SH-SY5Y (cell line): ENCODE measurements around the gene TMEM18.

ENCODE experiments used
- GATA2 ChIP-seq: IDR thresholded peaks from 2 replicates; pipeline ENCODE4 v1.6.1; 2011; ENCODE audit warnings: mild to moderate bottlenecking, low read depth, low read length
- GATA3 ChIP-seq: IDR thresholded peaks from 2 replicates; pipeline ENCODE4 v1.6.1; 2011; ENCODE audit warnings: low read depth, mild to moderate bottlenecking, low read length, moderate library complexity

TMEM18 gene

GRCh38 chr2:696999-697627 lies 19.9 kb upstream of the TMEM18 start:
- TF ChIP-seq GATA2: no peak
- TF ChIP-seq GATA3: no peak

GRCh38 chr2:696463-696862 lies 19.3 kb upstream of the TMEM18 start:
- TF ChIP-seq GATA3 (no peak), GATA2 (no peak)

- TF ChIP-seq GATA2: no peak
- TF ChIP-seq GATA3: no peak
Observed at GRCh38 chr2:694906-695510, 17.8 kb upstream of the TMEM18 start.

- TF ChIP-seq GATA3: no peak
- no peak for TF ChIP-seq GATA2
Observed at GRCh38 chr2:694174-694573, 17.0 kb upstream of the TMEM18 start.

- no peak for TF ChIP-seq GATA2
- TF ChIP-seq GATA3: no peak
Observed at GRCh38 chr2:693606-694005, 16.4 kb upstream of the TMEM18 start.

- no peak for TF ChIP-seq GATA2
- no peak for TF ChIP-seq GATA3
Observed at GRCh38 chr2:692767-693166, 15.6 kb upstream of the TMEM18 start.

- TF ChIP-seq GATA3 (no peak), GATA2 (no peak)
Observed at GRCh38 chr2:691821-692761, 14.9 kb upstream of the TMEM18 start.

- TF ChIP-seq GATA3 (no peak), GATA2 (no peak)
Observed at GRCh38 chr2:690799-691198, 13.6 kb upstream of the TMEM18 start.

GRCh38 chr2:689877-690510 lies 12.8 kb upstream of the TMEM18 start:
- TF ChIP-seq GATA2 (no peak), GATA3 (no peak)

GRCh38 chr2:689237-689636 lies 12.0 kb upstream of the TMEM18 start:
- TF ChIP-seq GATA3 (no peak), GATA2 (no peak)

GRCh38 chr2:688504-689076 lies 11.4 kb upstream of the TMEM18 start:
- TF ChIP-seq GATA2 (no peak), GATA3 (no peak)

- TF ChIP-seq GATA3: no peak
- no peak for TF ChIP-seq GATA2
Observed at GRCh38 chr2:685421-685820, 8.2 kb upstream of the TMEM18 start.

GRCh38 chr2:682226-682625 lies 5.0 kb upstream of the TMEM18 start:
- TF ChIP-seq GATA2 (no peak), GATA3 (no peak)

GRCh38 chr2:681312-681711 lies 4.1 kb upstream of the TMEM18 start:
- TF ChIP-seq GATA3 (no peak), GATA2 (no peak)

GRCh38 chr2:680496-680895 lies 3.3 kb upstream of the TMEM18 start:
- TF ChIP-seq GATA2 (no peak), GATA3 (no peak)
